C4-2B (cell line): ENCODE data around the gene HDAC4.

ENCODE experiments used
- ZFX ChIP-seq: fragments of 450-650 bp; IDR thresholded peaks from 2 replicates; pipeline ENCODE4 v1.6.1; 2017
- TF ChIP-seq, protein P1 (sequence below): fragments of 450-650 bp; conservative IDR thresholded peaks from 2 replicates; pipeline ENCODE4 v1.5.1; 2017; ENCODE audit warnings: mild to moderate bottlenecking

DNA sequence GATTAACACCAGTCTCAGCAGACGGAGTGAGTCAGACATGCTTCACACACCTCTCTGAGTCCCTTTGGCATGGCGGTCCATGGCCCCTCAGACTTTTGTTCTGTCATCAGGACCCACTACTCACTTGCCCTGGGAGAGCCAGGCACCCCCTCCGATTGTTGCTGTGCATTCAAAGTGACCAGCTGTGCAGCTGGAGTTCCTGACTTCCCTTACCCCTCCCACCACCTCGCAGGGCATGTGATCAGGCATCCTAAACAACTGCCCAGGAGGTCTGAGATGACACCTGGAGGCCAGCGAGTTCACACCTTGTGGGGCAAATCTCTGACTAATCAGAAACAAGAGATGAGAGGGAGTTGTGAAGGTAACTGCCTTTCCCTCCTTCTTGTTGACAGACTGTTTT is 35.3 kb upstream of the HDAC4 start:
- TF ChIP-seq, protein P1, sequence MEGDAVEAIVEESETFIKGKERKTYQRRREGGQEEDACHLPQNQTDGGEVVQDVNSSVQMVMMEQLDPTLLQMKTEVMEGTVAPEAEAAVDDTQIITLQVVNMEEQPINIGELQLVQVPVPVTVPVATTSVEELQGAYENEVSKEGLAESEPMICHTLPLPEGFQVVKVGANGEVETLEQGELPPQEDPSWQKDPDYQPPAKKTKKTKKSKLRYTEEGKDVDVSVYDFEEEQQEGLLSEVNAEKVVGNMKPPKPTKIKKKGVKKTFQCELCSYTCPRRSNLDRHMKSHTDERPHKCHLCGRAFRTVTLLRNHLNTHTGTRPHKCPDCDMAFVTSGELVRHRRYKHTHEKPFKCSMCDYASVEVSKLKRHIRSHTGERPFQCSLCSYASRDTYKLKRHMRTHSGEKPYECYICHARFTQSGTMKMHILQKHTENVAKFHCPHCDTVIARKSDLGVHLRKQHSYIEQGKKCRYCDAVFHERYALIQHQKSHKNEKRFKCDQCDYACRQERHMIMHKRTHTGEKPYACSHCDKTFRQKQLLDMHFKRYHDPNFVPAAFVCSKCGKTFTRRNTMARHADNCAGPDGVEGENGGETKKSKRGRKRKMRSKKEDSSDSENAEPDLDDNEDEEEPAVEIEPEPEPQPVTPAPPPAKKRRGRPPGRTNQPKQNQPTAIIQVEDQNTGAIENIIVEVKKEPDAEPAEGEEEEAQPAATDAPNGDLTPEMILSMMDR, result no peak
- TF ChIP-seq ZFX, result no peak
